Stromal cell of bone marrow (primary cell): ENCODE results near the gene IGSF1.
A peak's percentile ranks its signal among the peaks of the same experiment; 100 is the strongest.

Source experiments
- DNase-seq: peaks from one replicate; pipeline ENCODE4 v3.0.0-alpha.2; 2012; ENCODE audit warnings: low read depth

IGSF1 gene

GRCh38 chrX:131288738-131289511 is at the start of gene IGSF1:
IGSF1 (minus strand) TSS chrX:131289306; CDS start chrX:131286674, 2,632 bp downstream.
- DNase-seq: peak; percentile 8

- no peak for DNase-seq
Observed at GRCh38 chrX:131332331-131332730, 43.2 kb upstream of the IGSF1 start.

GRCh38 chrX:131331152-131331551 is 42.0 kb upstream of the IGSF1 start:
- DNase-seq: no peak

DNA sequence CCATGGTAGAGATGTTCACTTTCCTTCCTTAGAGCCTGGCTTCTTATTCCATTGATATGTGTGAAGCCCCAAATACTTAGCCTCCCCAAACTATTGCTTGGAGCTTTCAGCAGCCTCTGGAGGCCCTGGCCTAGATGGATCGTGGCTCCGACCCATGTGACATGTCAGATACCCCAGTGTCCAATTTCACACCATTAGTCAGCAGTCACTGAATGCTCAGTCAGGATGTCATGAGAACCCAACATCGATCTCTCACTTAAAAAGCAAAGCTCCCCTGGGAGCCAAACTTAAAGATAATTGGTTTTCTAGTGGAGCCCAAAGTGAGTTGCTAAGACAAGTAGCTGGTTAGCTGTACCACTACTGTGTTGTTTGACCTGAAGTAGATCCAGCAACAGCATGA is 41.6 kb upstream of the IGSF1 start:
- DNase-seq: no peak

DNA sequence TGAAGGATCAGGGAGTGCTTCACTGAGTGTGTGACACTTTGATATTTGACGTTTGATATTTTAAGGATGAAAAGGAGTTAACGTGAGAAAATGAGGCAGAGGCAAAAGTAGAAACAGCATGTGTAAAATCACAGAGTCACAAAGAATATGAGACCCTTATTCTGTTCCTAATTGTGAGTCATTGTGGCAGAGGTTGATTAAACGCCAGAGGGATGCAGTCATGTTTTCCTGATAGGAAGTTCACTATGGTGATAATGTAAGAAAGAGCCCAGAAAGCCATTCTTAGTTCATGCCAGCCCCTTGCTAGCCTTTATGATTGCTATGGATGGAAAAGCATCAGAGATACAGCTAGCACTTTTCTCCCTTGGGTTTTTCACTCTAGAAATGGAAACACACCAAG is 33.5 kb upstream of the IGSF1 start:
- DNase-seq: no peak

- DNase-seq: no peak
Observed at GRCh38 chrX:131317326-131317725, 28.2 kb upstream of the IGSF1 start.

- no peak for DNase-seq
Observed at GRCh38 chrX:131316260-131316659, 27.2 kb upstream of the IGSF1 start.

- DNase-seq: no peak
Observed at GRCh38 chrX:131308980-131309379, 19.9 kb upstream of the IGSF1 start.

GRCh38 chrX:131306601-131307000 is 17.5 kb upstream of the IGSF1 start:
- DNase-seq: no peak

- DNase-seq: no peak
Observed at GRCh38 chrX:131305926-131306325, 16.8 kb upstream of the IGSF1 start.

- DNase-seq: no peak
Observed at GRCh38 chrX:131302701-131303100, 13.6 kb upstream of the IGSF1 start.

GRCh38 chrX:131301155-131301554 is 12.0 kb upstream of the IGSF1 start:
- DNase-seq: no peak

GRCh38 chrX:131298846-131299245 is 9.7 kb upstream of the IGSF1 start:
- no peak for DNase-seq

- DNase-seq: no peak
Observed at GRCh38 chrX:131298036-131298435, 8.9 kb upstream of the IGSF1 start.

GRCh38 chrX:131289527-131289926 is 421 bp upstream of the IGSF1 start:
- no peak for DNase-seq

DNA sequence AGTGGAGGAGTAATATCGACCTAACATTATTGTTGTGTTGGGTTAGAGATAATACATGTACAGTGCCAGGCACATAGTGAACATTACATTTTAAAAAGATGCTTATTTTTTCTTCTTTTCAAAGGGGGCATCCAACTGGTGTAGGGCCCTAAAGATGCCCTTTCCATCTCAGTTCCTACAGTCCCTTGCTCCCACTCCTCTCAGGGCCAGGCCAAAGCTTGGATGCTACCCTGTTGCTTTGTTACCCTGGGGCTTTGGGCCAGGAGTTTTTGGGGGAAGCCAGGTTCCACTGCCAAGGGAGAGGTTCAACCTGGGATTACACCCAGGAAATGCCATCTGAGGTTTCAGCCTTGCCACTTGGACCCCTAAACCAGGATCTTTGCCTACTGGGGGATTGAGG is 918 bp downstream of the IGSF1 start:
- no peak for DNase-seq

- DNase-seq: no peak
Observed at GRCh38 chrX:131287560-131288179, 1.4 kb downstream of the IGSF1 start.

DNA sequence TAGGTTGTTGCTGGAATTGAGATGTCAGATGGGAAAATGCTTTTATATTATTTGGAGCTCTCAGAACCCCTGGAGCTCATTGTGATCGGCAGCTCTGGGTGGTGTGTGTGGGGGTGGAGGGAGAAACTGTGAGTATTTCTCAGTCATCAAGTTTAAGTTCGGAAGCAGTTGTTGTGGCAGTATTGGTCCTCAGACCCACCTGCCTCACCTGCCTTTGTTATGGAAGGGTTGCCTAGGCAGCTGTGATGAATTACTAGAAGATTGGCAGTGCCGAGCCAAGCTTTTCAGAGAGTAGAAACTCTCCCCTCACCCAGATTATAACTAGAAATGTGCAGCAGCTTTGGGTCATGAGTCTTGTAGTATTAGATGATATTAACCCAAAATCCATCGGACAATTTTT is 9.5 kb downstream of the IGSF1 start:
- DNase-seq: no peak

DNA sequence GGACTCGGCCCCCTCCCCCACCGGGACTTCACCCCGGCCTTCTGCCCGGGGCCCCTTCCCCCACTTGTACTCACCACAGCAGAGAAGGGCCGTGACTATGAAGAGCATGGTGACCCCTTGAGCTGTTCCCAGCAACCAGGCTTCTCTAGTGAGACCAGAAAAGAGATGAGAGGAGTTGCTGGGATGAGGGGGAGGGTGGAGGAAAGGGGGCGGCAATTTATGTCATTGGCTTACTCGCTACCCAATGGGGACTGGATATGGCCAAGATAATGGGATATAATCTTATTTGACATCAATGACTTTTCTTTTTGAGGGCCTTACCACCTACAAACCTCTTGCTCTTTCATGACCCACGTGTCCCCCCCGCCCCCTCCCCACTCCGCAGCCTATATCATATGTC is 9.9 kb downstream of the IGSF1 start:
- DNase-seq: no peak

DNA sequence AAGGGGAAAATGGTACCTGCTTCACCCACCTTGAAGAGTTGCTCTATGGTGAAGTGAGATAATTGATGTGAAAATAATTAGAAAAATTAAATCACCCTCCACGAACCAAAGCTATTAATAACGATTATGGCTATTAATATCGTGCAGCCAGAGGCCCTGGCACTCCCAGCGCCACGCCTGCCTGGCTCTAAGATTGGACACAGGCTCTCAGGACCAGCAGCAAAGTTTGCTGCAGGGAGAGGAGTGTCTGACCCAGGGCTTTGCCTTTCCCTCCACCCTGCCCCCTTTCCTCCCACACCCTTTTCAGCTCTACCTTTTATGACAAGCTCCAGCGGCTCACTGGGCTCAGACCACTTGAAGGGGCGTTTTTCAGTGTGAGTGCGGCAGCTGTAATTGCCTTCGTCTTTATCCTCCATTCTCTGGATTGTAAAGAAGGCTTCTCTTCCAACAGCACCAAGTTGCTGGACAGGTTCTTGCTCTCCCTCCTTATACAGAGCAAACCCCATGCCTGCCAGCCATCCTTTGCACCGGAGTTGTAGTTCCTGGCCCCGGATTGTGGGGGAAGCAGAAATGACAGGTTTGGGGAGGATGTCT is 11.5 kb downstream of the IGSF1 start:
- DNase-seq: no peak

GRCh38 chrX:131273011-131273410 is 16.1 kb downstream of the IGSF1 start:
- no peak for DNase-seq

- no peak for DNase-seq
Observed at GRCh38 chrX:131271826-131272225, 17.3 kb downstream of the IGSF1 start.

DNA sequence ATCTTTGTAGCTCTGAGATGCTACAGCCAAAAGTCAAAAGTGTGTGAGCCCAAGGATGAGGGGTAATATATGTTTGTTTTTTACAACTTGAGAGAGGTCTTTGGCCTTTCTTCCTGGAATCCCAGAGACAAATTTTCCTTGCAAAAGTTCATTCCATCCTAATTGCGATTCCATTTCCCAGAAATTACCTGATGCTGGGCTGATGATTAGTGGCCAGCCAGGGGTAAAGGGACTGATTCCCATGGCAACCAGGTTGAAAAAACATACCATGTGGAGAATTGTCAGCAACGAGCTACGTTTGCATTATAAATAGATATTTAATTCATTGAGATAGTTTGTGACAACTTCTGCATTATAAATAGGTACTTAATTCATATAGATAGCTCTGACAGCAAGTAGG is 17.8 kb downstream of the IGSF1 start:
- DNase-seq: no peak
